Measurements from ENCODE around the gene MRPS17.
"Not testable (repeated sequence)": the region's sequence is repeated elsewhere in the genome, so short reads cannot be mapped to it uniquely, and the experiment has no call there.

The MRPS17 gene

GRCh38 chr7:55951637-55952351 lies at the start of gene MRPS17:
Gene MRPS17 (plus strand): TSS chr7:55951877. CDS start chr7:55953196, 1,319 bp downstream.
- peak; percentile 64 to 65 for DNase-seq

GRCh38 chr7:55903985-55904759 lies 47.5 kb upstream of the MRPS17 start:
- DNase-seq = no peak

- no peak for DNase-seq
Measured at GRCh38 chr7:55912748-55913158, 38.9 kb upstream of the MRPS17 start.

- DNase-seq = no peak
Measured at GRCh38 chr7:55917771-55918170, 33.9 kb upstream of the MRPS17 start.

- no peak for DNase-seq
Measured at GRCh38 chr7:55928006-55928767, 23.5 kb upstream of the MRPS17 start.

- DNase-seq = no peak
Measured at GRCh38 chr7:55931421-55932151, 20.1 kb upstream of the MRPS17 start.

GRCh38 chr7:55939514-55940123 lies 12.1 kb upstream of the MRPS17 start:
- no peak for DNase-seq

- no peak for DNase-seq
Measured at GRCh38 chr7:55946545-55946944, 5.1 kb upstream of the MRPS17 start.

GRCh38 chr7:55952352-55952671 lies 635 bp downstream of the MRPS17 start:
- not testable (repeated sequence) for DNase-seq

GRCh38 chr7:55953707-55954475 lies 2.2 kb downstream of the MRPS17 start:
- DNase-seq = no peak

GRCh38 chr7:55957190-55957589 lies 5.5 kb downstream of the MRPS17 start:
- DNase-seq = no peak

- no peak for DNase-seq
Measured at GRCh38 chr7:55962014-55962413, 10.3 kb downstream of the MRPS17 start.

- DNase-seq = no peak
Measured at GRCh38 chr7:55963584-55964168, 12.0 kb downstream of the MRPS17 start.

GRCh38 chr7:55964261-55965099 lies 12.8 kb downstream of the MRPS17 start, which contains the start of gene NIPSNAP2:
Gene NIPSNAP2 (plus strand): TSS chr7:55964585. CDS start chr7:55964610, 25 bp downstream.
- peak; percentile 36 to 54 for DNase-seq

- no peak for DNase-seq
Measured at GRCh38 chr7:55965100-55965470, 13.4 kb downstream of the MRPS17 start.

- DNase-seq = no peak
Measured at GRCh38 chr7:55965805-55966421, 14.2 kb downstream of the MRPS17 start.

- no peak for DNase-seq
Measured at GRCh38 chr7:55966851-55967250, 15.2 kb downstream of the MRPS17 start.

- no peak for DNase-seq
Measured at GRCh38 chr7:55969391-55969790, 17.7 kb downstream of the MRPS17 start.

- no peak for DNase-seq
Measured at GRCh38 chr7:55970561-55970960, 18.9 kb downstream of the MRPS17 start.

GRCh38 chr7:55970978-55971377 lies 19.3 kb downstream of the MRPS17 start:
- DNase-seq = no peak

Data from bone marrow (tissue), 2 donors.